NK-92 treated with Interleukin-12 subunit alpha and Interleukin-12 subunit beta, amount 100 ng/mL, for 24 hours (cell line): ENCODE results near the gene CCDC174.
A peak's percentile ranks its signal among the peaks of the same experiment; 100 is the strongest.
"Not testable (repeated sequence)": the region's sequence is repeated elsewhere in the genome, so short reads cannot be mapped to it uniquely, and the experiment has no call there.

Experiments used
- DNase-seq: peaks from one replicate; lab custom pipeline; 2025; lab: John Stamatoyannopoulos, UW

The CCDC174 gene

DNA sequence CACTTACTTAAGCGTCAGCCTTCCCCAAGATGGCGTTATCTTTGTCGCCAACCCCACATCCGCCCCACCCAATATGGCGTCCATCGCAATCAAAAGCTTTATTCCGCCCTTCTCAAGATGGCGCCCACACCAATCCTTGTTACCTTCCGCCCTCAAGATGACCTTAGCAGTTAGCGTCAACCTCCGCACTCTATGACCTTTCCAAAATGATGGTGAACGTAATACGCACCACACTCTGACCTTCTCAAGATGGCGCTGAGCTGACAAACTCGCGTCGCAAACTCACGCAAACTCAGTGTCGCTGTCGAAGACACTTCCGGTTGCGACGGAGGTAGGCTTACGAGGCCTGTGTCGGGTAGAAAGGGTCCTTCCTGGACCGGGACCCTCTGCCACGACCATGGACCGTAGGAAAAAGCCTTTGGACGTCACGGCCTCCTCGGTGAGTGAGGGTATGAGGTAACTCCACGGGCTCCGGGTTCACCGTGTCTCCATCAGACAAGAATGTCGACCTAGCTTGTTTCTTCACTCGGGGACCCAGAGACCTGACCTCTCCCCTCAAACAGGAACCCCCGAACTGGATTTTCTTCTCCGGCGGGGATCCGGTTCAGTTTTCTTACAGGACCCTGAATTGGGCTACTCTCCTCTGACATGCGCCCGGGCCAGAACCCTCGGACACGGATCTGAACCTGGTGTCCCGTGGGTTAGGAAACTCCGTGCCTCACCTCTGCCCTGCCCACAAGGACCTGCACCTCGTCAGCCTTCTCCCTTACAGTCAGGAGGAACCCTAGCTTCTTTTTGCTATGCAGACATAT, at the start of gene CCDC174:
Gene CCDC174, plus strand, starts transcription at position 323 of the 812 bp plus-strand sequence. Its CDS starts 75 bp downstream, at position 398.
- DNase-seq, result peak; percentile 80

DNA sequence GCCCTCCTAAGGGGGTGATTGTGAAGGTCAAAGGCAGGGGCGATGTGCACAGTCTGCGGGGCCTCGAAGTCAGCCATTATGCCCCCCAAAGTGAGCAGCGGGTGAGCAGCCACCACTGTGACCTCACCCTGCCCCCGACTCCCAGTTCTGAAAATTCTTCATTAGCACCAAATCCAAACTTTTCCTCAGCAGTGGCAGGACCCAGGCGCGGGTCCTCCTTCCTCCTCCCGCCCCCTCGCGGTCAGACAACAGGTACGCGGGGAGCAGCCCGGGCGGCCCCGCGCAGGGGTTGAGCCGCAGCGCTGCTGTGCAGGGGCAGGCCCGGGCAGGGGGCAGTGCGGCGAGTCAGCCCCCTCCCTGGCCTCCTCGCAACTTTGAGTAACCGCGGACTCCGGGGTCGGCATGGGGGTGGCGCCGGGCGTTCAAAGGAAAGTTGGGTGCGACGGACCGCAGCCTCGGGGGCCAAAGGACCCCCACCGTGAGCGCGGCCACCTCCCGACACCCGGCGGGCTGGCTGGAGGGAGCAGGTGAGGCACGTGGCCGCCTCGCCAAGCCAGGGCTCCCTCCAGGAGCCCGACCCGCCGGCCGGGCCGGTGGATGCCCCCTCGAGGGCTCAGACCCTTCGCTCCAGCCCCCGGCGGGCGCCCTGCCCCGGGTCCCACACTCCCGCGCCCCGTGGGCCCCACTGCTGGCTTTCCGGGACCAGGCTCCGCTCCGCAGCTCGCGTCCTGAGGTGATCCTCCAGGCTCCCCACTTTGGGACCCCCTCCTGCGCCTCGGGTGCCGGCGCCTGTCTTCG, 49.4 kb upstream of the CCDC174 start:
- no peak for DNase-seq

DNA sequence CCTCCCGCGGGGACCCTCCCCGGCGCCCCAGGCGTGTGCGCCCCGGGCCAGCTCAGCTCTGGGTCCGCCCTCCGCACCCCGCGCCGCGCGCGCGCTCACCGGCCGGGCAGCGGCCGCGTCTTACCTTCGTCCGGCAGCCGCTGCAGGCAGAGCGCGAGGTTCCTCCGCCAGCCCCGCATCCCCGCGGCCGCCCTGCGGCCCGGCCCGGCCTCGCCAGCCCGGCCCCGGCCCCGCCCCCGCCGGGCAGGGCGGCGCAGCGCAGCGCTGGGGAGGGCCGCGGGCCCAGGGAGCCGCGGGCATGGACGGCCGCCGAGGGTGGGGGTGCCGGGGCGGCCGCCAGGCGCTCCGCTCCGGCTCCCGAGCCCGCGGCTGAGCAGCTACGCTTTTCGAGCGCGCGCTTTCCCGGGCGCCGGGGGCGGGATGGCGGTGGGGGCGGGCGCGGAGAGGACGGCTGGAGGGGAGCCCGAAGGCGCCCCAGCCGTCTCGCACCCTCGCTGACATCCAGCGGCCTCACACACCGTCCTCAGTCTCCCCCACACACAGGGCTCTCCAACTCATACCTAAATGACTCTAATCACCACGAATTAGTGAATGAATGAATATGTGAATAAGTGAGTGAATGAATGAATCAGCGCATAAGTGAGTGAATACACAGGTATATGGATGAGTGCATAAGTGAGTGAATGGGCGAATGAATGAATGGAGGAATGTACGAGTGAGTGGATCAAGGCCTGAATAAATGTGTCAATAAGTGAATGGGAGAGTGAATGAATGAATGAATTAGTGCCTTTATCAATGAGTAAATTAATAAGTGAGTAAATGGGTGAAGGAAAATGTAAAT, 48.5 kb upstream of the CCDC174 start:
- no peak for DNase-seq

DNA sequence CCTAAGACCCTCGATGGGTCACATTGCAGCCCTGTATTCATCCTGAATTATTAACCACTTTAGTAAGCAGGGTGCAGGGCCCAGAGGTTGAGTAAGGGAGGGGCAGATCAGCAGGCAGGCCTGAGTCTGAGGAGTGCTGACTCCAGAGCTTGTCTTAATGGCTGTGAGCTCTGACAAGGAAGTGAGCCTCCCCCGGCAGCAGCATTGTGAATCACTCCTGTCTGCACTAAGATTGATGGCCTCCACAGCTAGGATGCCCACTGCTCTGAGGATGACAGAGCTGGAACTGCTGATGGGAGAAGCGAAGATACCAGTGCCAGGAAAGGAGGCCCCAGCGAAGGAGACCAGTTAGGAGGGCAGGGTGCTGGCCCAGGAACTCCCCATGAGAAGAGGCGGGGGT, 46.5 kb upstream of the CCDC174 start:
- no peak for DNase-seq

DNA sequence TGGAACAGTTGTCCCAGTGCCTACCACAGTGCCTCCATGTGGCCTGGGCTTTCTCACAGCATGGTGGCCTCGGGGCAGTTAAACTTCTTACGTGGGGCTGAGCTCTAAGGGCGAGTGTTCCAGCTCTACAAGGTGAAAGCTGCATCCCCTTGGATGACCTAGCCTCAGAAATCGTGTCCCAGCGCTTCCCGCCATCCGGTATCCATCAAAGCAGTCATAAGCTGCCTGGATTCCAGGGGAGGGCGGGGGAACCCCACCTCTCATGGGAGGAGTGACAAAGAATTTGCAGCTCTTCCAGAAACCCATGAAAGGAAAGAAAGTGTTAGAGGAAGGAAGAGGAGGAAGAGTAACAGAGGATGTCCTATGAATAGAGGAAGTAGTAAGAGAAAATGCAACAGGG, 45.8 kb upstream of the CCDC174 start:
- no peak for DNase-seq

DNA sequence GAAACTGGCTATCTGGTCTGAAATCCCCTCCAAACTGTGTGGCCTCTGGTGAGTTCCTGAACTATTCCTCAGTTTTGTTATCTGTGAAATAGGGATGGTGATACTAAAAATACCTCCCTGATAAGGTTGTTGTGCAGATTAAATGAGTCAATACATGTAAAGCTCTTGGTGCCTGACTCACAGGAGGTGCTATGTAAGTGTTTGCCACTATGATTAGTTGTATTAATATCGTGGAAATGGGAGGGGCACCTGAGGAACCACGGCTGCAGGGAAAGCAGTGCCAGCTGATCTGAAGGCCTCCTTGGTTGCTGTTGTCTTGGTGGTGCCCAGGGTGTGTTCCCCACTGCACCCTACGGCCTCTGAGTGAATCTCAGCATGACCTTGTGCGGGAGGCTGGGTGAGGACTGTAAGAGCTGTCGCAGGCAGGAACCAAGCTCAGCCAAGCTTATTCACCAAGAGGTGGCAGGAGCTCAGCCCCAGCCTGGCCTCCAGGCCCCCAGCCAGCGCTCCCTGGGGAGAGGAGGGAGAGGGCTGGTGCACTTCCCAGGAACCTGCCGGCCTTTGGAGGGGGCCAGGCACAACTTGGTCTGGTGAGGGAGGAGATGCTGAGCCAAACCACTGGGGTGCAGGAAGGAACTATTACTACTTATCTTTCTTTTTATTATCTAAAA, 44.8 kb upstream of the CCDC174 start:
- no peak for DNase-seq

DNA sequence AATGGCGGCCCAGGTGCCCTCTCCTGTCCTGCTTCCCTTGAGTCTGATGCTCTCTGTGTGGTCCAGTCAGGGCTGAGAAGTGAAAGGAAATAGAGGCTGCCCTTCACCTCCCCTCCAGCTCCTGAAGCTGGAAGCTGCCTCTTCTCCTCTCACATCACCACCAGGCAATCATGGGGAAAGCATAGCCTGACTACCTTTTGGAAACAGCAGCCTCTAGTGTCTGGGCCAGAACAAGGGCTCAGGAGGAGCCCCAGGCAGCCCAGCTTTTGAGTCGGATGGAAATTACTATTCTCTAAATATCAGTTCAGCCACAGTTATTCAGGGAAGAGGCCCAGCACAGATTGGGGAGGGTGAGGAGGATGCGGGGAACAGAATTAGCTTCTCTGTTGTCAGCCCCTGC, 43.3 kb upstream of the CCDC174 start:
- DNase-seq, result no peak

DNA sequence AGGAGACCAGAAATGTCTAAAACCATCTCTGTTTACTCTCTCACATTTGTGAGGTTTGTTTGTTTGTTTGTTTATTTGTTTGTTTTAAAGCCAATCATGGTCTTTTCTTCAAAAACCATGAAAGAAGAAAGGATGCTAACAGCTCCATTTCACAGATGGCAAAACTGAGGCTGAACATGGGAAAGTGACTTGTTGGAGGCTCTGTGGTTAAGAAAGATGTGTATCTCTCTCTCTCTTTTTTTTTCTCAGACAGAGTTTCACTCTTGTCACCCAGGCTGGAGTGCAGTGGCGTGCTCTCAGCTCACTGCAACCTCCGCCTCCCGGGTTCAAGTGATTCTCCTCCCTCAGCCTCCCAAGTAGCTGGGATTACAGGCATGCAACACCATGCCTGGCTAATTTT, 42.5 kb upstream of the CCDC174 start:
- DNase-seq, result not testable (repeated sequence)

DNA sequence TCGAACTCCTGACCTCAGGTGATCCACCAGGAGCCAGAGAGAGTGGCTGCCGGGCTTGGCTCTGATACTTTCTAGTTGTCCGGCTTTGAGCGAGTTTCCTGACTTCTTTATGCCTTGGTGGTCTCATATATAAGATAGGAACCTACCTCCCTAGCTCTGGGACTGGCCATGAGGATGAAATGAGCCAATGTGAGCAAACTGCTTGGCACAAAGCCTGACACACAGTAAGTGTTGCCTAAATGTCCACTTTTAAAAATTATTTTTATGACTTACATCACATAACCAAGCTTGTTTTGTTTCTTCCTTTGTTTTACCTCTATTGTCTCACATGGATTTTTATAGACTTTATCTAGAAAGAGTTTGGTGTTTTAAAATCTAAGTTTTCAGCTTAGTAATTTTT, 42.1 kb upstream of the CCDC174 start:
- no peak for DNase-seq

DNA sequence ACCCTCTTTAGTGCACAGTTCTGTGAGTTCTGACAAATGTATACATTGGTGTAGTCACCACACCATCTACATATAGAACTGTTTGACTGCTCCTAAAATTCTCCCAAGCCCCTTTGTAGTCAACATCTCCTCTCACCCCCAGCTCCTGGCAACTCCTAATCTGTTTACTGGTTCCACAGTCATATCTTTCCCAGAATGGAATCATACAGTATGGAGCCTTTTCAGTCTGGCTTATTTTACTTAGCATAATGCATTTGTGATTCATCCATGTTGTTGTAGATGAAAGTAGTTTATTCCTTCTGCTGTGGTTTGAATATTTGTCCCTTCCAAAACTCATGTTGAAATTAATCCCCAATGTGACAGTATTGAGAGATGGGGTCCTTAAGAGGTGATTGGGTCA, 41.6 kb upstream of the CCDC174 start:
- no peak for DNase-seq

DNA sequence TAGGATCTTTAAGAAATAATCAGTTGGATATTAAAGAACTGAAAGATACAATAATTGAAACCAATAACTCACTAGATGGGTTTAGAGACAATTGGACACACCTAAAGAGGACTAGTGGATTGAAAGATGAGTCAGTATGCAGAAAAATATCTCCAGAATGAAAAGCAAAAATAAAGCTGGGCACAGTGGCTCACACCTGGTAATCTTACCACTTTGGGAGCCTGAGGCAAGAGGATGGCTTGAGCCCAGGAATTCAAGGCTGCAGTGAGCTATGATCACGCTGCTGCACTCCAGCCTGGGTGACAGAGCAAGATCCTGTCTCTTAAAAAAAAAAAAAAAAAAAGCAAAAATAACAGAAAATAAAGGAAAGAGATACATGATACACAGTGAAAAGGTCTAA, 37.4 kb upstream of the CCDC174 start:
- no peak for DNase-seq

DNA sequence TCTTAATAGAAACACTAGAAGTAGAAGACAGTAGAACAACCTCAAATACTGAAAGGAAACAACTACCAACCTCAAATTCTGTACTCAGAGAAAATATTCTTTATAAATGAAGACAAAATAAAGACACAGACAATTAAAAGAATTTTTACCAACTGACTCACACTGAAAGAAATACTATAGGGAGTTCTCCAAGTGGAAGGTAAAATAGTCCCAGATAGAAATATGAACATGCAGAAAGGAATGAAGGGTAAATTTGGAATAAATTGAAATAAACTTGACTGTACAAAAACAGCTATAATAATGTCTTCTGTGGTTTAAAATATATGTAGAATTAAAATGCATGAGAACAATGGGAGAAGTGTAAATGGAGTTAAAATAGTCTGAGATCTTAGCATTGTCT, 36.7 kb upstream of the CCDC174 start:
- DNase-seq, result no peak

DNA sequence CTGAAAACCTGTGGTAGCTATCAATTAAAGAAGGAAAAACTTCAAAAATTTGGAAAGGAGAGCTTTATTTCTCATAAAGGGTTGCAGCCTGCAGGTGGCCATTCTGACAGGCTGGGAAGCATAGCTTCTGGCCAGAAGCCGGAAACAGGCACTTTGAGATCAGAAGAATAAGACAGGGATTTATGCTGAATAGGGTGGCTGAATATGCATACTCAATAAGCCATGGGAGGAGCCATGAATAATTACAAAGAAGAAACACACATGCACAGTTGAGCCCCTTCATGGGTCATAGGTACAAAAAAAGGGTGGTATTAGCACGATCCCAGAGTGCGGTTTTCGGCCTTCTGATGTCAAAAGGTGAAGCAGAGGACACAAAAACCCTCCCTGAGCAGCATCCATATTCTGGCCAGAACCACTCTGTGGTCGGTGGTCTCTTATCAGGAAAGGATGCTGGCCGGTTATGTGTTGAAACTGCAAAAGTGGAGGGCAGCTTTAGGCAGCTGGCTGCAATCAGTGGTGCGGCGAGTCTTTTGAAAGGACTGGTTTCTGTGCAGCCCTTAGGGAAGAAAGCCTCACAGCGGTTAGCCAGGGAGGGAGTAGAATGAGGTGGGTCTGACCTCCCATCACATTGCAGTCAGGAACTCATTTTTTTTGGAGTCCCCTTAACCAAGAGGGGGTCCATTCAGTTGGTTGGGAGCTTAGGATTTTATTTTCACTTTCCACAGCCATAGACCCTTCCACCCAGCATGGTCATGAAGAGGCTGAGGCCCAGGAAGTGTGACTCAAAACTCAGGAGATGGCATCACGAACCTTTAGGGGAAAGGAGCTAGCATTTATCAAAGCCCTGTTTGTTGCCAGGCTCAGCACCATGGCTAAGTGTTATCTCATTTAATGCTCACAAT, 34.7 kb upstream of the CCDC174 start:
- no peak for DNase-seq

DNA sequence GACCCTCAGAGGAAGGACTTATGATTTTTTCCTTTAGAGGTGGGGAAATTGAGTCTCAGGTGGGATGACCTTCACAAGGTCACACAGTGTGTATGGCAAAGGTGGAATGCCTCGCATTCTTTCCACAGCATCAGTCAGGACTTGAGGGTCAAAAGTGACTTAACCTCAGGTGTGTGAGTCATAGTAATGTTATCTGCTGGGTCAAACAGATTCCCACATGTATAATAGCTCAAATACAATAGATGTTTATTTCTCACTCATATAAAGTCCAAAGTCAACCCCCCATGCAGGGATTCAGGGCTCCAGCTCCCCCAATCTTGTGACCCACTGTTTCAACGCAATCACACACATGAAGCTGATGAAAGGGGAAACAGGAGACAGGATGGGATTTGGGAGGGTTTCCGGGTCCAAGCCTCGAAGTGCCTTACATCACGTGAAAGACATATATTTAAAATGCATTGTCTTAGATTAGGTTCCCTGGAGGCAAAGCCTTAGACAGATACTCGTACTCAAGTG, 34.0 kb upstream of the CCDC174 start:
- no peak for DNase-seq

DNA sequence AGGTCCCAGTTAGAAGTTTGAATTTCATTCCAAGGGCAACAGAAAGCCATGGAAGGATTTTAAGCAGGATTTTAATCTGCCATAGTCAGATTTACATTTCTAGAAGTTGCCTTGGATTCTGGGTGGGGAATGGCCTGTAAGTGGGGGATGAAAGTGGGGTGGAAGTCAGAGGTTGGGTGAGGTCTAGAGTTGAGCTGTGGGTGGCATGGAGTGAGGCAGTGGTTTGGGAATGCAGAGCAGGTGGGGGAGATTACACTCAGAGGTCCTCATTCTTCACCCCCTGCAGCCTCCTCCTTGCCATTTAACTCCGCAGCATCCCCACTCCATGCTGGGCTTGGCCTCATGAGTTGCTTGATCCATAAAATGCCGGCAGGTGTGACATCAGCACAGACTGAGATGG, 32.0 kb upstream of the CCDC174 start:
- DNase-seq, result no peak

DNA sequence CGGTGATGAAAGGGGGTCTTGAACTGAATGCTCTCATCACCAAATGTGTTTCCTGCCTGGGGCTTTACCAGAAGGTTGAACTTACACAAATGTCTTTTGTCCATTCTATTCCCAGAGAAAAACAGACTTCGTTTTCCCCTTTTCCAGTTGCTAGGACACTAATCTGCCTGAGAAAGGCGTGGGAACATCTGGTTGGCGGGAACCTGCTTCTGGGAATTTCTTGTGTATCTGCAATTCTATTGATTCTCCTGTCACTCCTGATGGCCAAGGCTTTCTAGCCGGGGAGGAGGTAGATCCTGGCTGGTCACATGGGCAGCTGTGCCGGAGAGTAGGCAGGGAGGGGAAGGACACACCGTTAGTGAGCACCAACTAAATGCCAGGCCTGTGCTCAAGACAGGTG, 31.1 kb upstream of the CCDC174 start:
- DNase-seq, result no peak

DNA sequence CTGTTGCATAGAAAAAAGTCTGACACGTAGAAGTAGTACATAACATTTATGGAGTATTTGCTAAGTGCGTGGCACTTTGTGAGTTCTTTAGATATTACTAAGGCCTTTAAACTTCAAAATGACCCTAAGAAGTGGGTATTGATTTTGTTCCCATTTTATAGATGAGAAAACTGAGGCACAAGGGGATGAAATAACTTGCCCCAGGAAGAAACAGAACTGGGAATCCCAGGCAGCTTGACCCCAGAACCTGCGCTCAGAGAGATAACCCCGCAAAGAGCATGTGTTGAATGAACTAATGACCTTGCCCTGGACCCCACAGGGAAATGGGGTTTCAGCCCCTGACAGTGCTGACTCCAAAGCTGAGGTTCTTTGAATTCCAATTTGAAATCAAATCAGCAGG, 30.5 kb upstream of the CCDC174 start:
- DNase-seq, result no peak

DNA sequence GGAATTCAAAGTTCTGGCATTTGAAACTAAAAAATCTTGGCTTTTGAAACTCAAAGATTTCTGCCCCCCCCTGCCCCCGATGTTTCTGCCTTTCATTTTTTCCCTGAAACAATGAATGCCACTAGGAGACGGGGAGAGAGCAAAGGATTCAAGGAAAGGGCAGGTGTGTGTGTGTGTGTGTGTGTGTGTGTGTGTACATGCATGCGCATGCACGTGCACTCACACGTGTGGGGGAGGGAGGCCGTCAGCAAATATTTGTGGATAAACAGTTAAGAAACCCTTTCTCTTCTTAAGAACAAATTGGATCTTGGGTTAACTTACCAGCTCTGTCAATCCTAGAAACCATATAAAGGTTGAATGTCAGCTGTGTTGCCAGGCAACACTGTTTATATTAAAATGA, 29.2 kb upstream of the CCDC174 start:
- DNase-seq, result no peak

DNA sequence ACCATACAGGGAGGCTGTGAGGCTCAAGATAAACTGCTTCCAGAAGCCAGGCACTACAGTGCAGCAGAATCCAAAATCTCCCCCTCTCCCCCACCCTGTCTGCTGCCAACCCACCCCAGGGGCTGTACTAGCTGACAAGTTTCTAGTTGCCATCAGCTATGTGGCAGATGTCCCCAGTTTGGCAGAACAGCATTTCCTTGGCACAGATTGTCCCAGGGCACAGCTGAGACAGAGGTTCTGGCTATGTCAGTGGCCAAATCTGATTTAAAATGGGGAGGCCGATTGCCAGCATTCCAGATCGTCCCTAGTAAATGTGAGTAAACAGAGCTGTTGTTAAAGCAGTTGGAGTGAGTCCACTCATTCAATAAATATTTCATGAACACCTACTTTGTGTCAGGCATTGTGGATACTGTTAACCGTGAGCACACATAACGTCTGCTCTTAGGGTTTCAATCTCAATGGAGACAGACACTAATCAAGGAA, 28.0 kb upstream of the CCDC174 start:
- DNase-seq, result no peak

DNA sequence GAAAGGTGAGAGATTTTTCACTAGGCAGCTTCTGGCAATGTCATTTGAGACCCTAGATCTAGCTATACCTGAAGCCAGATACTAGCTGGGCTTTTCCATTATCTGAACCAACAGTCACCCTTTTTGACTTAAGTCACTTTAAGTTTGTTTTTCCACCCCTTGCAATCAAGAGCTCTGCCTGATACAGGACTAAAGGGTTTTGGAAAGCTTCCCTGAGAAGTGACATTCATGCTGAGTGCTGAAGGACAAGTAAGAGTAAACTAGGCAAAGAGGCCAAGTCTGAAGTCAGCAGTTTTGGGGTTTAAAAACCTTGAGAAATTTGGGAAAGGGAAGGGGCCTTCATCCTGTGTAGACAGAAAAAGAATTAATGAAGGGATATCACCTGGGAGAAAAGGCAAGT, 27.1 kb upstream of the CCDC174 start:
- no peak for DNase-seq

DNA sequence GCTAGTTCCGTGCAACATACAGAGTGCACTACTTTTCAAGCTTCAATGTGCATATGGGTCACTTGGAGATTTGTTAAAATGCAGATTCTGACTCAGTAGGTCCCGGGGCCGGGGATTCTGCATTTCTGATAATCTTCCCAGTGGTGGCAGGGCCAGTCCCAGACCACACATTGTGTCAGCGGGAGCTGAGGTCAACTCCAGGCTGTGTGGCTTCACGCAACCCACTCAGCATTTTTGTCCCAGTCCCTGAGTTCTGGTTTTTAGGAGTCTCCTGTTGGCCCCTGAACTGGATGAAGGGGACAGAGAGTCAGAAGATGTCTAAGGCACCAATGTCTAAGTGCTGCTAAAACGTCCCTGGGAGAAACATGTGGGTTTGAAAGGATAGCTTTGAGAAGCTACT, 26.1 kb upstream of the CCDC174 start:
- no peak for DNase-seq
